ENCODE results near the gene MAP3K19.

DNA sequence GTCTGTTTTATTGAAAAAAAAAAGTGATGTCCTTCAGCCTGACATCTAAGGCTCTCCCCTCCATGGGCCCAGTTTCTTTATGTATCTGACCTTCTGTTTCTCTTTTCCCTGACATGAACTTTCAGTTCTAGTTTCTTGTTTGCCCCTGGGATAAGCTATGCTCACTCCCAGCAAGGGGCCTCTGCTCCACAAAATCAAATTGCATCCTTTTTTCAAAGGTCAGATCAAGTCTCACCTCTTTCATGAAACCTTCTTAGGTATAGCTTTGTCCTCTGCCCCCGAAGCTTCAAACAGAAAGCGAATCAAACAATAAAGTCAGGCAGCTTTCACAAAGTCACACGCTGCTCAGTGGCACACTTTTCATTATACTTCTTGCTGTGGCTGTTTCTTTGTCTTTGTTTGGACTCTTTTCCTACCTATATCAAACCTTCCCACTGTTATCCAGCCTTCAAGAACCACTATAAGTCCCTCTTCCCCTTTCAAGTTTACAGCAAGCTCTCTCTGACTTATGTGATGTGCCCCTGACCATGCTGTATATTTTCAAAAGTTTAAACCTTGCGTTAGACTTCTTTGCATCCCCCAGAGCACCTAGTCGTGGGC is 23.3 kb downstream of the MAP3K19 start:
- TF ChIP-seq, protein P1, sequence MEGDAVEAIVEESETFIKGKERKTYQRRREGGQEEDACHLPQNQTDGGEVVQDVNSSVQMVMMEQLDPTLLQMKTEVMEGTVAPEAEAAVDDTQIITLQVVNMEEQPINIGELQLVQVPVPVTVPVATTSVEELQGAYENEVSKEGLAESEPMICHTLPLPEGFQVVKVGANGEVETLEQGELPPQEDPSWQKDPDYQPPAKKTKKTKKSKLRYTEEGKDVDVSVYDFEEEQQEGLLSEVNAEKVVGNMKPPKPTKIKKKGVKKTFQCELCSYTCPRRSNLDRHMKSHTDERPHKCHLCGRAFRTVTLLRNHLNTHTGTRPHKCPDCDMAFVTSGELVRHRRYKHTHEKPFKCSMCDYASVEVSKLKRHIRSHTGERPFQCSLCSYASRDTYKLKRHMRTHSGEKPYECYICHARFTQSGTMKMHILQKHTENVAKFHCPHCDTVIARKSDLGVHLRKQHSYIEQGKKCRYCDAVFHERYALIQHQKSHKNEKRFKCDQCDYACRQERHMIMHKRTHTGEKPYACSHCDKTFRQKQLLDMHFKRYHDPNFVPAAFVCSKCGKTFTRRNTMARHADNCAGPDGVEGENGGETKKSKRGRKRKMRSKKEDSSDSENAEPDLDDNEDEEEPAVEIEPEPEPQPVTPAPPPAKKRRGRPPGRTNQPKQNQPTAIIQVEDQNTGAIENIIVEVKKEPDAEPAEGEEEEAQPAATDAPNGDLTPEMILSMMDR (IDR thresholded peaks at IDR 0.05; ENCODE audit: low read depth, low read length, poor library complexity, severe bottlenecking) = no peak
- TF ChIP-seq EZH2phosphoT487 (IDR thresholded peaks at IDR 0.05; ENCODE audit: borderline replicate concordance, low read length) = no peak

Data from DOHH2 (cell line).